Large intestine (tissue), 3 donors: ENCODE measurements around the gene LBX2. TPM values are rescaled to one million over a fixed set of nuclear protein-coding genes. Genes with fewer than 3 reads are reported as not detected.
"Not testable (repeated sequence)": the region's sequence is repeated elsewhere in the genome, so short reads cannot be mapped to it uniquely, and the experiment has no call there.

Experiments used
- DNase-seq, 2 donors: peaks; one replicate each; pipeline versions ENCODE4 v3.0.0 to v3.0.0-alpha.2; 2013
- H3K27ac ChIP-seq: one replicate; pipeline ENCODE4 v1.5.1; 2013; ENCODE audit warnings: low read length
- H3K27me3 ChIP-seq: 2 replicates; pipeline ENCODE4 v1.6.1; 2013; ENCODE audit warnings: low read length; ENCODE audit not compliant: control insufficient read depth, insufficient read depth
- H3K36me3 ChIP-seq: 2 replicates; pipeline ENCODE4 v1.6.1; 2013; ENCODE audit warnings: low read length; ENCODE audit not compliant: control insufficient read depth, insufficient read depth
- H3K4me1 ChIP-seq: one replicate; pipeline ENCODE4 v1.6.1; 2013; ENCODE audit warnings: low read length; ENCODE audit not compliant: control insufficient read depth, insufficient read depth
- H3K4me3 ChIP-seq: one replicate; pipeline ENCODE4 v1.5.1; 2013; ENCODE audit warnings: low read length
- H3K9me3 ChIP-seq: one replicate; pipeline ENCODE4 v1.6.1; 2013; ENCODE audit warnings: mild to moderate bottlenecking, low read depth, low read length, moderate library complexity; ENCODE audit not compliant: control insufficient read depth
- WGBS: methylation state at CpG from one replicate; pipeline ENCODE4 v1.1.5; 2013; ENCODE audit warnings: low lambda C conversion rate; ENCODE audit not compliant: insufficient coverage; 5-methylcytosine and 5-hydroxymethylcytosine counted together
- polyA plus RNA-seq: library from polyadenylated mRNA; unstranded; fragments of 120-200 nt; gene quantifications from one replicate; pipeline ENCODE4 v1.2.1, GENCODE V29; 2013

Gene LBX2
- polyA plus RNA-seq, 1 donor, result 47.8 TPM

- WGBS, result no CpG with 5 or more reads among the region's 80 CpGs
- H3K9me3 ChIP-seq, result no peaks in the 10 kb centered on the region
- H3K27ac ChIP-seq, result peak overlapping the region; percentile 89
- H3K36me3 ChIP-seq, result peaks cover 26% of the 10 kb centered on the region
- no peak for DNase-seq
- H3K27me3 ChIP-seq, result no peaks in the 10 kb centered on the region
- peak overlapping the region; percentile 85 for H3K4me3 ChIP-seq
- peaks cover 21% of the 10 kb centered on the region for H3K4me1 ChIP-seq
Measured at GRCh38 chr2:74481961-74482800, 17.2 kb downstream of the LBX2 start.

- H3K27me3 ChIP-seq, result no peaks in the 10 kb centered on the region
- H3K4me3 ChIP-seq, result peak overlapping the region; percentile 85
- no CpG with 5 or more reads among the region's 3 CpGs for WGBS
- DNase-seq, result no peak
- peaks cover 22% of the 10 kb centered on the region for H3K36me3 ChIP-seq
- H3K4me1 ChIP-seq, result peaks cover 26% of the 10 kb centered on the region
- H3K27ac ChIP-seq, result no peak overlapping the region
- H3K9me3 ChIP-seq, result no peaks in the 10 kb centered on the region
Measured at GRCh38 chr2:74481431-74481830, 18.0 kb downstream of the LBX2 start.

GRCh38 chr2:74474899-74475298 is 24.5 kb downstream of the LBX2 start:
- H3K4me3 ChIP-seq, result no peak overlapping the region
- H3K9me3 ChIP-seq, result no peaks in the 10 kb centered on the region
- no peaks in the 10 kb centered on the region for H3K27me3 ChIP-seq
- peaks cover 26% of the 10 kb centered on the region for H3K36me3 ChIP-seq
- WGBS, result no CpG with 5 or more reads among the region's 5 CpGs
- DNase-seq, result no peak
- no peak overlapping the region for H3K27ac ChIP-seq
- peaks cover 24% of the 10 kb centered on the region for H3K4me1 ChIP-seq

- Histone ChIP-seq H3K36me3 (peaks cover 24% of the 10 kb centered on the region), H3K4me3 (no peak overlapping the region), H3K27ac (no peak overlapping the region), H3K4me1 (peaks cover 24% of the 10 kb centered on the region), H3K9me3 (no peaks in the 10 kb centered on the region), H3K27me3 (no peaks in the 10 kb centered on the region)
- no peak for DNase-seq
- WGBS, result no CpG with 5 or more reads among the region's 6 CpGs
Measured at GRCh38 chr2:74474481-74474880, 24.9 kb downstream of the LBX2 start.

GRCh38 chr2:74472945-74473258 is 26.5 kb downstream of the LBX2 start:
- no peaks in the 10 kb centered on the region for H3K27me3 ChIP-seq
- H3K9me3 ChIP-seq, result no peaks in the 10 kb centered on the region
- H3K27ac ChIP-seq, result peak overlapping the region; percentile 91
- no peak for DNase-seq
- H3K4me1 ChIP-seq, result peaks cover 24% of the 10 kb centered on the region
- 18% methylated on average over 2 of the region's 7 CpGs for WGBS
- H3K4me3 ChIP-seq, result peak overlapping the region; percentile 77
- H3K36me3 ChIP-seq, result peaks cover 23% of the 10 kb centered on the region

GRCh38 chr2:74472086-74472944 is 27.1 kb downstream of the LBX2 start, which contains the start of gene MRPL53:
Gene MRPL53 (minus strand): TSS chr2:74472680. CDS start chr2:74472660, 20 bp downstream.
- Histone ChIP-seq H3K27me3 (no peaks in the 10 kb centered on the region), H3K9me3 (no peaks in the 10 kb centered on the region), H3K27ac (peak within 1 kb of the TSS; percentile 91), H3K4me1 (peaks cover 20% of the 10 kb centered on the region), H3K4me3 (peak within 1 kb of the TSS; percentile 77), H3K36me3 (peaks cover 19% of the 10 kb centered on the region)
- no CpG with 5 or more reads among the region's 66 CpGs for WGBS
- peak; percentile 92 to 95 for DNase-seq

- Histone ChIP-seq H3K4me1 (peaks cover 14% of the 10 kb centered on the region), H3K36me3 (peaks cover 19% of the 10 kb centered on the region), H3K9me3 (no peaks in the 10 kb centered on the region), H3K27me3 (no peaks in the 10 kb centered on the region), H3K27ac (peak overlapping the region; percentile 91), H3K4me3 (peak overlapping the region; percentile 77)
- WGBS, result no CpG with 5 or more reads among the region's 16 CpGs
- no peak for DNase-seq
Measured at GRCh38 chr2:74471332-74472065, 27.9 kb downstream of the LBX2 start.

- DNase-seq, H3K9me3 ChIP-seq, H3K27me3 ChIP-seq, H3K4me3 ChIP-seq, H3K27ac ChIP-seq: not testable (repeated sequence)
- Histone ChIP-seq H3K36me3 (peaks cover 16% of the 10 kb centered on the region), H3K4me1 (peaks cover 13% of the 10 kb centered on the region)
- no CpG with 5 or more reads among the region's 12 CpGs for WGBS
Measured at GRCh38 chr2:74470742-74471141, 28.7 kb downstream of the LBX2 start.

- H3K27me3 ChIP-seq, result no peaks in the 10 kb centered on the region
- no peaks in the 10 kb centered on the region for H3K9me3 ChIP-seq
- peak in 1 of 2 donors; percentile 39 for DNase-seq
- H3K27ac ChIP-seq, result peak overlapping the region; percentile 75
- H3K4me3 ChIP-seq, result peak overlapping the region; percentile 90
- peaks cover 24% of the 10 kb centered on the region for H3K36me3 ChIP-seq
- H3K4me1 ChIP-seq, result peaks cover 16% of the 10 kb centered on the region
- WGBS, result no CpG with 5 or more reads among the region's 13 CpGs
Measured at GRCh38 chr2:74464406-74464805, 35.0 kb downstream of the LBX2 start.

- peaks cover 24% of the 10 kb centered on the region for H3K36me3 ChIP-seq
- H3K27me3 ChIP-seq, result no peaks in the 10 kb centered on the region
- no peak overlapping the region for H3K4me3 ChIP-seq
- DNase-seq, result no peak
- H3K27ac ChIP-seq, result peak overlapping the region; percentile 11
- H3K4me1 ChIP-seq, result peaks cover 21% of the 10 kb centered on the region
- no CpG with 5 or more reads among the region's 4 CpGs for WGBS
- no peaks in the 10 kb centered on the region for H3K9me3 ChIP-seq
Measured at GRCh38 chr2:74462786-74463105, 36.7 kb downstream of the LBX2 start.
